Naive thymus-derived CD8-positive, alpha-beta T cell (primary cell): Measurements from ENCODE around the gene PTBP1. TPM values are rescaled to one million over a fixed set of nuclear protein-coding genes. Genes with fewer than 3 reads are reported as not detected.
A peak's percentile ranks its signal among the peaks of the same experiment; 100 is the strongest.
"Not testable (repeated sequence)": the region's sequence is repeated elsewhere in the genome, so short reads cannot be mapped to it uniquely, and the experiment has no call there.

Experiments used
- ATAC-seq, 2 donors: fragments of 150-1000 bp; cut with Tn5 transposase in 1 of 2; sonication (Bioruptor Pico), chemical (Tn5 transposase) in 1 of 2; 1 replicate in 1 of 2; 2 replicates in 1 of 2; pipeline ENCODE4 v1.10.0; 2021; ENCODE audit warnings: mild to moderate bottlenecking in 2 of 2, moderate library complexity in 2 of 2
- POLR2A ChIA-PET: fragments of 350-600 bp; sonication (Branson Sonifier 250); formaldehyde crosslinking; loops from one replicate; lab custom pipeline; 2021; ENCODE audit warnings: antibody characterized with exemption; lab: Charles Lee
- DNase-seq, 10 donors: peaks; one replicate each; pipeline versions ENCODE4 v3.0.0 to v3.0.0-alpha.2; 2020 to 2022
- H3K27ac Mint-ChIP-seq, 10 donors: one replicate each; pipeline ENCODE4 v1.8.0; 2020 to 2022; ENCODE audit warnings: mild to moderate bottlenecking in 10 of 10, mixed read lengths in 10 of 10, moderate library complexity in 4 of 10, inconsistent platforms in 1 of 10
- H3K27me3 Mint-ChIP-seq, 5 donors: one replicate each; pipeline ENCODE4 v1.8.0; 2021 to 2022; ENCODE audit warnings: mixed read lengths in 5 of 5
- H3K36me3 Mint-ChIP-seq, 3 donors: one replicate each; pipeline ENCODE4 v1.8.0; 2020 to 2022; ENCODE audit warnings: mixed read lengths in 3 of 3, mild to moderate bottlenecking in 2 of 3, inconsistent platforms in 1 of 3
- H3K4me1 Mint-ChIP-seq, 4 donors: one replicate each; pipeline ENCODE4 v1.8.0; 2021 to 2022; ENCODE audit warnings: mixed read lengths in 4 of 4
- H3K4me3 Mint-ChIP-seq, 10 donors: one replicate each; pipeline ENCODE4 v1.8.0; 2020 to 2022; ENCODE audit warnings: mild to moderate bottlenecking in 10 of 10, mixed read lengths in 10 of 10, moderate library complexity in 6 of 10, inconsistent platforms in 1 of 10
- H3K9me3 Mint-ChIP-seq, 9 donors: one replicate each; pipeline ENCODE4 v1.8.0; 2020 to 2022; ENCODE audit warnings: mixed read lengths in 9 of 9, mild to moderate bottlenecking in 3 of 9, inconsistent platforms in 1 of 9, moderate library complexity in 1 of 9
- polyA plus RNA-seq, 3 donors: library from polyadenylated mRNA; unstranded; fragments of 300-500 nt; fragmentation: Illumina TruSeq; gene quantifications; one replicate each; pipeline ENCODE4 v1.2.3, GENCODE V29; 2021
- total RNA-seq, 8 experiments: library from RNA in 2 of 8; stranded (reverse) in 2 of 8; gene quantifications; one replicate each; pipeline ENCODE4 v1.2.3 and lab custom pipeline; 2021 to 2026

PTBP1 gene
- total and polyA plus RNA-seq, 5 experiments from 2014 or later = 110 to 323 (median 190) TPM

- peaks cover 0 to 28% (median 9%) of the 10 kb centered on the region in 3 donors for H3K36me3 Mint-ChIP-seq
- no peaks in the 10 kb centered on the region for H3K27me3 Mint-ChIP-seq
- peak overlapping the region in 1 of 10 donors; percentile 82 for H3K27ac Mint-ChIP-seq
- DNase-seq = no peak
- H3K4me3 Mint-ChIP-seq = no peak overlapping the region
- peaks cover 0 to 2% (median 0%) of the 10 kb centered on the region in 9 donors for H3K9me3 Mint-ChIP-seq
- peak; percentile 5 to 17 for ATAC-seq
- POLR2A ChIA-PET = no interaction called here
- peaks cover 0 to 8% (median 0%) of the 10 kb centered on the region in 4 donors for H3K4me1 Mint-ChIP-seq
These were observed 18.0 kb downstream of the PTBP1 start for GRCh38 chr19:815079-815774.

GRCh38 chr19:815775-816499, 18.7 kb downstream of the PTBP1 start:
- H3K4me1 Mint-ChIP-seq = peaks cover 0 to 8% (median 0%) of the 10 kb centered on the region in 4 donors
- H3K27me3 Mint-ChIP-seq = no peaks in the 10 kb centered on the region
- peaks cover 0 to 2% (median 0%) of the 10 kb centered on the region in 9 donors for H3K9me3 Mint-ChIP-seq
- POLR2A ChIA-PET = no interaction called here
- peaks cover 0 to 23% (median 9%) of the 10 kb centered on the region in 3 donors for H3K36me3 Mint-ChIP-seq
- DNase-seq (no peak), ATAC-seq (peak in 1 of 2 donors; percentile 2)
- no peak overlapping the region for H3K4me3 Mint-ChIP-seq
- H3K27ac Mint-ChIP-seq = peak overlapping the region in 6 of 10 donors; percentile 0 to 78 (median 50)

- Mint-ChIP-seq H3K9me3 (peaks cover 0 to 2% (median 0%) of the 10 kb centered on the region in 9 donors), H3K27me3 (no peaks in the 10 kb centered on the region), H3K27ac (peak overlapping the region in 5 of 10 donors; percentile 47 to 78 (median 56)), H3K36me3 (peaks cover 0 to 18% (median 9%) of the 10 kb centered on the region in 3 donors), H3K4me1 (peaks cover 0 to 8% (median 0%) of the 10 kb centered on the region in 4 donors), H3K4me3 (peak overlapping the region in 1 of 10 donors; percentile 25)
- DNase-seq (no peak), ATAC-seq (no peak)
- POLR2A ChIA-PET = no interaction called here
These were observed 19.2 kb downstream of the PTBP1 start for GRCh38 chr19:816500-816857.

GRCh38 chr19:820212-820611, 23.0 kb downstream of the PTBP1 start:
- Mint-ChIP-seq H3K27me3 (peaks cover 3 to 17% (median 8%) of the 10 kb centered on the region in 5 donors), H3K4me3 (peak overlapping the region in 1 of 10 donors; percentile 10), H3K27ac (peak overlapping the region in 1 of 10 donors; percentile 40)
- POLR2A ChIA-PET = interaction anchor here (0.6 to 1.1 kb wide), 2 partner anchors 17 to 366 kb away, joined by 3 to 4 read pairs; no protein-coding TSS in a partner anchor
- not testable (repeated sequence) for H3K9me3 Mint-ChIP-seq, H3K36me3 Mint-ChIP-seq, ATAC-seq, DNase-seq, H3K4me1 Mint-ChIP-seq

GRCh38 chr19:821231-821824, 24.1 kb downstream of the PTBP1 start:
- Mint-ChIP-seq H3K4me1 (peaks cover 0 to 5% (median 3%) of the 10 kb centered on the region in 4 donors), H3K36me3 (peaks cover 0 to 3% (median 0%) of the 10 kb centered on the region in 3 donors), H3K9me3 (no peaks in the 10 kb centered on the region), H3K4me3 (peak overlapping the region in 4 of 10 donors; percentile 56 to 74 (median 68)), H3K27me3 (peaks cover 3 to 21% (median 8%) of the 10 kb centered on the region in 5 donors), H3K27ac (no peak overlapping the region)
- DNase-seq = no peak
- ATAC-seq = peak; percentile 8 to 17
- POLR2A ChIA-PET = interaction anchor here (0.5 to 1.1 kb wide), 3 partner anchors 19 to 315 kb away, joined by 3 to 5 read pairs (median 3); no protein-coding TSS in a partner anchor

GRCh38 chr19:821825-822503, 24.7 kb downstream of the PTBP1 start, which contains the start of gene PLPPR3:
Gene PLPPR3, minus strand, starts transcription at chr19:821955. Its CDS starts 396 bp downstream, at chr19:821559.
- DNase-seq (no peak), ATAC-seq (peak; percentile 42 to 44)
- Mint-ChIP-seq H3K4me3 (peak within 1 kb of the TSS in 8 of 10 donors; percentile 15 to 74 (median 50)), H3K9me3 (no peaks in the 10 kb centered on the region), H3K27ac (peak within 1 kb of the TSS in 1 of 10 donors; percentile 40), H3K4me1 (peaks cover 0 to 5% (median under 1%) of the 10 kb centered on the region in 4 donors), H3K36me3 (no peaks in the 10 kb centered on the region), H3K27me3 (peaks cover 3 to 21% (median 8%) of the 10 kb centered on the region in 5 donors)
- POLR2A ChIA-PET = interaction anchor here (0.5 to 0.6 kb wide), 2 partner anchors 30 to 129 kb away, joined by 3 to 5 read pairs; no protein-coding TSS in a partner anchor

- Mint-ChIP-seq H3K27me3 (peaks cover 3 to 24% (median 8%) of the 10 kb centered on the region in 5 donors), H3K4me3 (peak overlapping the region in 4 of 10 donors; percentile 18 to 30 (median 26)), H3K36me3 (no peaks in the 10 kb centered on the region), H3K4me1 (peaks cover 0 to 5% (median under 1%) of the 10 kb centered on the region in 4 donors), H3K9me3 (no peaks in the 10 kb centered on the region), H3K27ac (peak overlapping the region in 1 of 10 donors; percentile 9)
- POLR2A ChIA-PET = no interaction called here
- DNase-seq (no peak), ATAC-seq (no peak)
These were observed 26.4 kb downstream of the PTBP1 start for GRCh38 chr19:823565-824121.

- Mint-ChIP-seq H3K4me1 (peaks cover 0 to 5% (median under 1%) of the 10 kb centered on the region in 4 donors), H3K36me3 (no peaks in the 10 kb centered on the region), H3K4me3 (no peak overlapping the region), H3K9me3 (no peaks in the 10 kb centered on the region), H3K27me3 (peaks cover 3 to 24% (median 8%) of the 10 kb centered on the region in 5 donors), H3K27ac (peak overlapping the region in 1 of 10 donors; percentile 29)
- POLR2A ChIA-PET = interaction anchor here (0.6 kb wide), 1 partner anchor 30 kb away, joined by 3 read pairs; no protein-coding TSS in a partner anchor
- no peak for ATAC-seq
- DNase-seq = no peak
These were observed 27.6 kb downstream of the PTBP1 start for GRCh38 chr19:824885-825284.

GRCh38 chr19:825897-826644, 28.8 kb downstream of the PTBP1 start:
- Mint-ChIP-seq H3K4me1 (peaks cover 0 to 5% (median under 1%) of the 10 kb centered on the region in 4 donors), H3K27me3 (peaks cover 3 to 24% (median 8%) of the 10 kb centered on the region in 5 donors), H3K4me3 (no peak overlapping the region), H3K27ac (no peak overlapping the region), H3K36me3 (no peaks in the 10 kb centered on the region), H3K9me3 (no peaks in the 10 kb centered on the region)
- ATAC-seq (no peak), DNase-seq (no peak)
- POLR2A ChIA-PET = interaction anchor here (0.6 kb wide), 2 partner anchors 52 to 171 kb away, joined by 5 to 7 read pairs; no protein-coding TSS in a partner anchor

- no peak for ATAC-seq
- H3K27me3 Mint-ChIP-seq = peaks cover 3 to 27% (median 8%) of the 10 kb centered on the region in 5 donors
- POLR2A ChIA-PET = no interaction called here
These were observed 30.1 kb downstream of the PTBP1 start for GRCh38 chr19:827314-827709.

More at GRCh38 chr19:827314-827709, 30.1 kb downstream of the PTBP1 start:
- Mint-ChIP-seq H3K9me3 (no peaks in the 10 kb centered on the region), H3K4me1 (peaks cover 0 to 5% (median under 1%) of the 10 kb centered on the region in 4 donors), H3K4me3 (no peak overlapping the region), H3K36me3 (no peaks in the 10 kb centered on the region), H3K27ac (no peak overlapping the region)
- DNase-seq = no peak
